CD14-positive monocyte (primary cell): ENCODE measurements around the gene FGF7. TPM values are rescaled to one million over a fixed set of nuclear protein-coding genes. Genes with fewer than 3 reads are reported as not detected.

Experiments used
- DNase-seq, 3 donors: peaks; one replicate each; pipeline ENCODE4 v3.0.0-alpha.2; 2011 to 2022
- H2AFZ ChIP-seq: 2 replicates; pipeline ENCODE4 v1.6.0; 2012; ENCODE audit warnings: mild to moderate bottlenecking, low read depth, low read length, inconsistent platforms; ENCODE audit not compliant: insufficient read depth, poor library complexity, severe bottlenecking
- H3K27ac ChIP-seq, 2 donors: 1 replicate in 1 of 2; 2 replicates in 1 of 2; pipeline ENCODE4 v1.5.1; 2012 to 2013; ENCODE audit warnings: low read length in 2 of 2, control low read depth in 1 of 2, inconsistent platforms in 1 of 2, low read depth in 1 of 2, mild to moderate bottlenecking in 1 of 2
- H3K27me3 ChIP-seq, 2 donors: one replicate each; pipeline versions ENCODE4 v1.6.0 to v1.6.1; 2011 to 2013; ENCODE audit warnings: low read length in 2 of 2; ENCODE audit not compliant: control insufficient read depth in 2 of 2, insufficient read depth in 2 of 2
- H3K36me3 ChIP-seq, 2 donors: replicated peaks in 1 of 2; 1 replicate in 1 of 2; 2 replicates in 1 of 2; pipeline versions ENCODE4 v1.5.1 to v1.6.1; 2012 to 2013; ENCODE audit warnings: low read length in 2 of 2, control low read depth in 1 of 2, inconsistent platforms in 1 of 2, mild to moderate bottlenecking in 1 of 2; ENCODE audit not compliant: insufficient read depth in 2 of 2, control insufficient read depth in 1 of 2
- H3K4me1 ChIP-seq, 2 donors: 1 replicate in 1 of 2; 2 replicates in 1 of 2; pipeline versions ENCODE4 v1.5.1 to v1.6.1; 2012 to 2013; ENCODE audit warnings: low read length in 2 of 2, control low read depth in 1 of 2, inconsistent platforms in 1 of 2, mild to moderate bottlenecking in 1 of 2, moderate library complexity in 1 of 2; ENCODE audit not compliant: insufficient read depth in 2 of 2, control insufficient read depth in 1 of 2
- H3K4me2 ChIP-seq: replicated peaks from 2 replicates; pipeline ENCODE3; 2012; ENCODE audit warnings: low read length, moderate library complexity, mild to moderate bottlenecking; ENCODE audit not compliant: poor library complexity, severe bottlenecking; ENCODE audit errors: extremely low read depth
- H3K4me3 ChIP-seq, 3 experiments: fragments of 200-600 bp in 1 of 3; sonication (generic) in 1 of 3; replicated peaks in 1 of 3; 1 replicate in 2 of 3; 2 replicates in 1 of 3; pipeline ENCODE4 v1.5.1; 2011 to 2013; ENCODE audit warnings: low read length in 3 of 3, mild to moderate bottlenecking in 3 of 3, control low read depth in 2 of 3, low read depth in 2 of 3, inconsistent platforms in 1 of 3, moderate library complexity in 1 of 3
- H3K79me2 ChIP-seq: 2 replicates; pipeline ENCODE4 v1.6.0; 2012; ENCODE audit warnings: mild to moderate bottlenecking, control low read depth, inconsistent platforms, low read length, moderate library complexity; ENCODE audit not compliant: insufficient read depth
- H3K9ac ChIP-seq: 2 replicates; pipeline ENCODE4 v1.6.0; 2017; ENCODE audit warnings: low read length, mild to moderate bottlenecking; ENCODE audit not compliant: insufficient read depth, poor library complexity, severe bottlenecking
- H3K9me3 ChIP-seq, 2 donors: replicated peaks in 1 of 2; 1 replicate in 1 of 2; 2 replicates in 1 of 2; pipeline versions ENCODE4 v1.5.1 to v1.6.1; 2012 to 2013; ENCODE audit warnings: low read length in 2 of 2, control low read depth in 1 of 2; ENCODE audit not compliant: control insufficient read depth in 1 of 2, insufficient read depth in 1 of 2
- H4K20me1 ChIP-seq: 2 replicates; pipeline ENCODE4 v1.6.0; 2012; ENCODE audit warnings: mild to moderate bottlenecking, low read length, control low read depth, moderate library complexity; ENCODE audit not compliant: insufficient read depth
- H3K27ac Mint-ChIP-seq, 7 donors: one replicate each; pipeline ENCODE4 v1.8.0; 2020; ENCODE audit warnings: mild to moderate bottlenecking in 7 of 7, mixed read lengths in 7 of 7, moderate library complexity in 6 of 7, inconsistent platforms in 2 of 7
- H3K27me3 Mint-ChIP-seq, 3 donors: one replicate each; pipeline ENCODE4 v1.8.0; 2021 to 2022; ENCODE audit warnings: low read depth in 3 of 3, mild to moderate bottlenecking in 3 of 3, mixed read lengths in 3 of 3, moderate library complexity in 3 of 3, inconsistent platforms in 1 of 3
- H3K36me3 Mint-ChIP-seq, 2 donors: one replicate each; pipeline ENCODE4 v1.8.0; 2020; ENCODE audit warnings: mixed read lengths in 2 of 2, inconsistent platforms in 1 of 2, mild to moderate bottlenecking in 1 of 2
- H3K4me1 Mint-ChIP-seq: one replicate; pipeline ENCODE4 v1.8.0; 2020; ENCODE audit warnings: mild to moderate bottlenecking, mixed read lengths
- H3K4me3 Mint-ChIP-seq, 2 donors: one replicate each; pipeline ENCODE4 v1.8.0; 2020; ENCODE audit warnings: mild to moderate bottlenecking in 2 of 2, mixed read lengths in 2 of 2, moderate library complexity in 1 of 2
- H3K9me3 Mint-ChIP-seq, 7 donors: one replicate each; pipeline ENCODE4 v1.8.0; 2020 to 2022; ENCODE audit warnings: mixed read lengths in 7 of 7, mild to moderate bottlenecking in 6 of 7, moderate library complexity in 6 of 7, inconsistent platforms in 2 of 7
- CTCF ChIP-seq: fragments of 200-600 bp; IDR thresholded peaks from one replicate; pipeline ENCODE4 v1.8.0; 2022; ENCODE audit warnings: antibody characterized with exemption, mild to moderate bottlenecking
- intact Hi-C, 2 donors: fragments of 100-400 bp; cut with micrococcal nuclease; formaldehyde crosslinking; loops; one replicate each; pipeline versions ENCODE4 v1.15.0 to v1.15.1; 2023
- polyA plus RNA-seq, 3 donors: library from polyadenylated mRNA; depleted of rRNA in 1 of 3; unstranded in 2 of 3; stranded (reverse) in 1 of 3; fragments of 300-500 nt in 2 of 3; fragments of >200 nt in 1 of 3; fragmentation: Illumina TruSeq in 2 of 3; gene quantifications; 1 replicate in 2 of 3; 2 replicates in 1 of 3; pipeline ENCODE4 v1.2.3, GENCODE V29; 2012 to 2021

FGF7 gene
- polyA plus RNA-seq, 3 donors: not detected

- no peaks in the 10 kb centered on the region for H3K9me3 ChIP-seq
- H3K9me3 Mint-ChIP-seq: peaks cover 0 to 10% (median 0%) of the 10 kb centered on the region in 7 donors
- DNase-seq: no peak
- H4K20me1 ChIP-seq: no peaks in the 10 kb centered on the region
- no peak overlapping the region for H3K27ac Mint-ChIP-seq
- no peaks in the 10 kb centered on the region for H3K27me3 ChIP-seq
- no peak for TF ChIP-seq CTCF
- peaks cover 0 to 2% (median 0%) of the 10 kb centered on the region in 3 donors for H3K27me3 Mint-ChIP-seq
- no peaks in the 10 kb centered on the region for H3K36me3 Mint-ChIP-seq
- no peaks in the 10 kb centered on the region for H3K4me1 ChIP-seq
- H3K36me3 ChIP-seq: no peaks in the 10 kb centered on the region
- no peak overlapping the region for H3K4me3 Mint-ChIP-seq
- H3K9ac ChIP-seq: no peak overlapping the region
- H3K4me3 ChIP-seq: no peak overlapping the region
- no peaks in the 10 kb centered on the region for H3K4me1 Mint-ChIP-seq
- intact Hi-C loops: no loop called here
- H2AFZ ChIP-seq: no peak overlapping the region
- no peak overlapping the region for H3K4me2 ChIP-seq
- H3K79me2 ChIP-seq: no peaks in the 10 kb centered on the region
- no peak overlapping the region for H3K27ac ChIP-seq
These were observed 10.2 kb upstream of the FGF7 start for GRCh38 chr15:49412797-49413196.

GRCh38 chr15:49415149-49415548 lies 7.9 kb upstream of the FGF7 start:
- Histone ChIP-seq H3K79me2 (no peaks in the 10 kb centered on the region), H3K4me1 (no peaks in the 10 kb centered on the region), H3K4me3 (no peak overlapping the region), H3K9me3 (no peaks in the 10 kb centered on the region), H2AFZ (no peak overlapping the region), H3K36me3 (no peaks in the 10 kb centered on the region), H3K4me2 (no peak overlapping the region), H3K27me3 (no peaks in the 10 kb centered on the region), H4K20me1 (no peaks in the 10 kb centered on the region), H3K9ac (no peak overlapping the region), H3K27ac (no peak overlapping the region)
- no peak for TF ChIP-seq CTCF
- intact Hi-C loops: no loop called here
- H3K27me3 Mint-ChIP-seq: peaks cover 0 to 2% (median 0%) of the 10 kb centered on the region in 3 donors
- no peak overlapping the region for H3K27ac Mint-ChIP-seq
- H3K4me3 Mint-ChIP-seq: no peak overlapping the region
- H3K9me3 Mint-ChIP-seq: peaks cover 0 to 10% (median 0%) of the 10 kb centered on the region in 7 donors
- no peaks in the 10 kb centered on the region for H3K36me3 Mint-ChIP-seq
- no peaks in the 10 kb centered on the region for H3K4me1 Mint-ChIP-seq
- DNase-seq: no peak
